GM12878 (cell line): Measurements from ENCODE around the gene KRTAP2-4.
"Not testable (repeated sequence)": the region's sequence is repeated elsewhere in the genome, so short reads cannot be mapped to it uniquely, and the experiment has no call there.

Experiments used
- ASH2L ChIP-seq: fragments of 300-600, 200-600 bp; sonication (generic); IDR thresholded peaks from 2 replicates; pipeline ENCODE4 v1.6.1; 2017; ENCODE audit warnings: low read depth, mild to moderate bottlenecking, borderline replicate concordance
- EZH2 ChIP-seq: IDR thresholded peaks from 2 replicates; pipeline ENCODE4 v1.6.1; 2012; ENCODE audit warnings: low read depth, mild to moderate bottlenecking, control low read depth, inconsistent platforms, low read length, borderline replicate concordance; ENCODE audit not compliant: control insufficient read depth
- SMC3 ChIP-seq: IDR thresholded peaks from 2 replicates; pipeline ENCODE4 v1.6.1; 2011; ENCODE audit warnings: low read length, improper control_type of control experiment, borderline replicate concordance
- ZNF217 ChIP-seq: fragments of 450-650 bp; IDR thresholded peaks from 2 replicates; pipeline ENCODE4 v1.6.1; 2017; ENCODE audit warnings: antibody characterized with exemption, mild to moderate bottlenecking
- TF ChIP-seq, protein P1 (sequence below): fragments of 450-650 bp; formaldehyde crosslinking; IDR thresholded peaks from 2 replicates; pipeline ENCODE4 v1.4.0; 2020; ENCODE audit warnings: mild to moderate bottlenecking, moderate library complexity

DNA sequence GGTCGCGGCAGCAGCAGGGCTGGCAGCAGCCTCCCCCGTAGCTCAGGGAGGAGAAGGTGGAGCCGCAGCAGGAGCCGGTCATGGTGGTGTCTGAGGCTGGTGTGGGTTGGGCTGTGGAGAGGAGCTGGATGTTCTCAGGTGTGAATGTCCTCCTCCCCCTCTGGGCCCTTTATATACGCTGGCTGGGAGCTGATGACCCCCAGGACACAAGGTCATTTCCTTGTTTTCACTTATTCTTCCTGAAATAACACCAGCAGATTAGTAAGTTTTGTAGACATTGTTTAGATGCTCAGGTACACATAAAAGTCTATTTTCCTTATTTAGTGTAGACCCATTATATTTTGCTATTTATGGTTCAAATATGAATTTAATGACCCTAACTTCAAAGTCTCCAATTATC is 10.5 kb downstream of the KRTAP2-4 start, which contains the start of gene KRTAP2-2:
- TF ChIP-seq, protein P1, sequence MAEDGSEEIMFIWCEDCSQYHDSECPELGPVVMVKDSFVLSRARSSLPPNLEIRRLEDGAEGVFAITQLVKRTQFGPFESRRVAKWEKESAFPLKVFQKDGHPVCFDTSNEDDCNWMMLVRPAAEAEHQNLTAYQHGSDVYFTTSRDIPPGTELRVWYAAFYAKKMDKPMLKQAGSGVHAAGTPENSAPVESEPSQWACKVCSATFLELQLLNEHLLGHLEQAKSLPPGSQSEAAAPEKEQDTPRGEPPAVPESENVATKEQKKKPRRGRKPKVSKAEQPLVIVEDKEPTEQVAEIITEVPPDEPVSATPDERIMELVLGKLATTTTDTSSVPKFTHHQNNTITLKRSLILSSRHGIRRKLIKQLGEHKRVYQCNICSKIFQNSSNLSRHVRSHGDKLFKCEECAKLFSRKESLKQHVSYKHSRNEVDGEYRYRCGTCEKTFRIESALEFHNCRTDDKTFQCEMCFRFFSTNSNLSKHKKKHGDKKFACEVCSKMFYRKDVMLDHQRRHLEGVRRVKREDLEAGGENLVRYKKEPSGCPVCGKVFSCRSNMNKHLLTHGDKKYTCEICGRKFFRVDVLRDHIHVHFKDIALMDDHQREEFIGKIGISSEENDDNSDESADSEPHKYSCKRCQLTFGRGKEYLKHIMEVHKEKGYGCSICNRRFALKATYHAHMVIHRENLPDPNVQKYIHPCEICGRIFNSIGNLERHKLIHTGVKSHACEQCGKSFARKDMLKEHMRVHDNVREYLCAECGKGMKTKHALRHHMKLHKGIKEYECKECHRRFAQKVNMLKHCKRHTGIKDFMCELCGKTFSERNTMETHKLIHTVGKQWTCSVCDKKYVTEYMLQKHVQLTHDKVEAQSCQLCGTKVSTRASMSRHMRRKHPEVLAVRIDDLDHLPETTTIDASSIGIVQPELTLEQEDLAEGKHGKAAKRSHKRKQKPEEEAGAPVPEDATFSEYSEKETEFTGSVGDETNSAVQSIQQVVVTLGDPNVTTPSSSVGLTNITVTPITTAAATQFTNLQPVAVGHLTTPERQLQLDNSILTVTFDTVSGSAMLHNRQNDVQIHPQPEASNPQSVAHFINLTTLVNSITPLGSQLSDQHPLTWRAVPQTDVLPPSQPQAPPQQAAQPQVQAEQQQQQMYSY: not testable (repeated sequence)
- TF ChIP-seq ASH2L, ZNF217, EZH2, SMC3: not testable (repeated sequence)
